B cell (primary cell): Measurements from ENCODE around the gene LPAR2. TPM values are rescaled to one million over a fixed set of nuclear protein-coding genes. Genes with fewer than 3 reads are reported as not detected.

Source experiments
- ATAC-seq: fragments of 200-7000 bp; cut with Tn5 transposase; one replicate; pipeline ENCODE4 v1.10.0; 2021; ENCODE audit warnings: low read depth, mild to moderate bottlenecking, moderate number of reproducible peaks, moderate library complexity
- CTCF ChIA-PET: fragments of 350-600 bp; sonication (Branson Sonifier 250); formaldehyde crosslinking; loops from one replicate; lab custom pipeline; 2021; ENCODE audit warnings: antibody characterized with exemption, inconsistent platforms; lab: Charles Lee
- POLR2A ChIA-PET: fragments of 350-600 bp; sonication (Branson Sonifier 250); formaldehyde crosslinking; loops from one replicate; lab custom pipeline; 2021; ENCODE audit warnings: antibody characterized with exemption; lab: Charles Lee
- DNase-seq: peaks from one replicate; pipeline ENCODE4 v3.0.0; 2013
- H2AFZ ChIP-seq: 2 replicates; pipeline ENCODE4 v1.6.1; 2012; ENCODE audit warnings: mild to moderate bottlenecking, low read depth, low read length; ENCODE audit not compliant: insufficient read depth, poor library complexity, severe bottlenecking
- H3K27ac ChIP-seq, 2 donors: 1 replicate in 1 of 2; 2 replicates in 1 of 2; pipeline ENCODE4 v1.5.1; 2012 to 2013; ENCODE audit warnings: low read length in 2 of 2, mild to moderate bottlenecking in 2 of 2, moderate library complexity in 1 of 2
- H3K27me3 ChIP-seq, 4 experiments: fragments of 200-600 bp in 1 of 4; sonication (generic) in 1 of 4; replicated peaks in 1 of 4; 1 replicate in 2 of 4; 2 replicates in 2 of 4; pipeline versions ENCODE4 v1.6.1 to v1.7.0; 2013 to 2016; ENCODE audit warnings: low read length in 3 of 4, mild to moderate bottlenecking in 2 of 4, mixed read lengths in 1 of 4, moderate library complexity in 1 of 4; ENCODE audit not compliant: insufficient read depth in 4 of 4, control insufficient read depth in 3 of 4; ENCODE audit errors: control extremely low read depth in 1 of 4
- H3K36me3 ChIP-seq, 2 experiments: replicated peaks in 1 of 2; 1 replicate in 1 of 2; 2 replicates in 1 of 2; pipeline versions ENCODE4 v1.6.1 to v1.7.1; 2013; ENCODE audit warnings: low read length in 1 of 2; ENCODE audit not compliant: insufficient read depth in 2 of 2, control insufficient read depth in 1 of 2; ENCODE audit errors: control extremely low read depth in 1 of 2, extremely low read depth in 1 of 2
- H3K4me1 ChIP-seq, 2 donors: fragments of 200-600 bp in 1 of 2; sonication (generic) in 1 of 2; 1 replicate in 1 of 2; 2 replicates in 1 of 2; pipeline versions ENCODE4 v1.5.1 to v1.6.1; 2013 to 2017; ENCODE audit warnings: low read length in 2 of 2; ENCODE audit not compliant: control insufficient read depth in 2 of 2, insufficient read depth in 2 of 2
- H3K4me2 ChIP-seq: replicated peaks from 2 replicates; pipeline ENCODE3; 2012; ENCODE audit warnings: mild to moderate bottlenecking, low read depth, low read length; ENCODE audit not compliant: poor library complexity, severe bottlenecking
- H3K4me3 ChIP-seq, 5 experiments: fragments of 200-600 bp in 1 of 5; sonication (generic) in 1 of 5; 1 replicate in 3 of 5; 2 replicates in 2 of 5; pipeline versions ENCODE4 v1.5.1 to v1.7.0; 2011 to 2016; ENCODE audit warnings: low read length in 4 of 5, mild to moderate bottlenecking in 4 of 5, low read depth in 2 of 5, control low read depth in 1 of 5, moderate library complexity in 1 of 5; ENCODE audit not compliant: insufficient read depth in 1 of 5; ENCODE audit errors: control extremely low read depth in 1 of 5, extremely low read depth in 1 of 5
- H3K79me2 ChIP-seq: fragments of 200-600 bp; sonication (generic); one replicate; pipeline ENCODE4 v1.6.0; 2016; ENCODE audit warnings: low read length; ENCODE audit not compliant: control insufficient read depth, insufficient read depth
- H3K9ac ChIP-seq: fragments of 200-600 bp; sonication (generic); 2 replicates; pipeline ENCODE4 v1.6.1; 2017; ENCODE audit warnings: mild to moderate bottlenecking, low read length, moderate library complexity
- H3K9me3 ChIP-seq, 3 donors: one replicate each; pipeline versions ENCODE4 v1.6.1 to v1.7.1; 2013; ENCODE audit warnings: low read length in 2 of 3; ENCODE audit not compliant: control insufficient read depth in 2 of 3, insufficient read depth in 1 of 3; ENCODE audit errors: control extremely low read depth in 1 of 3
- H4K20me1 ChIP-seq: 2 replicates; pipeline ENCODE4 v1.6.0; 2012; ENCODE audit warnings: mild to moderate bottlenecking, low read length; ENCODE audit not compliant: insufficient read depth, control insufficient read depth, poor library complexity, severe bottlenecking
- H3K27ac Mint-ChIP-seq: one replicate; pipeline ENCODE4 v1.8.0; 2021; ENCODE audit warnings: mixed read lengths
- H3K27me3 Mint-ChIP-seq: one replicate; pipeline ENCODE4 v1.8.0; 2021; ENCODE audit warnings: mixed read lengths
- H3K4me1 Mint-ChIP-seq: one replicate; pipeline ENCODE4 v1.8.0; 2021; ENCODE audit warnings: mixed read lengths
- H3K4me3 Mint-ChIP-seq: one replicate; pipeline ENCODE4 v1.8.0; 2021; ENCODE audit warnings: mixed read lengths
- H3K9me3 Mint-ChIP-seq: one replicate; pipeline ENCODE4 v1.8.0; 2022; ENCODE audit warnings: mixed read lengths; ENCODE audit not compliant: insufficient read depth
- CTCF ChIP-seq: fragments of 200-600 bp; IDR thresholded peaks from one replicate; pipeline ENCODE4 v1.8.0; 2022; ENCODE audit warnings: antibody characterized with exemption, mild to moderate bottlenecking
- EZH2 ChIP-seq: IDR thresholded peaks from 2 replicates; pipeline ENCODE4 v1.6.1; 2012; ENCODE audit warnings: borderline replicate concordance, low read depth, mild to moderate bottlenecking, moderate library complexity, low read length; ENCODE audit not compliant: insufficient read depth, poor library complexity, severe bottlenecking
- WGBS: methylation state at CpG from one replicate; pipeline ENCODE4 v1.1.5; 2013; ENCODE audit warnings: missing lambda C conversion rate; ENCODE audit not compliant: insufficient coverage; 5-methylcytosine and 5-hydroxymethylcytosine counted together
- intact Hi-C: fragments of 100-400 bp; cut with micrococcal nuclease; formaldehyde crosslinking; loops from one replicate; pipeline ENCODE4 v1.10.0; 2022
- polyA plus RNA-seq: library from polyadenylated mRNA; depleted of rRNA; stranded (reverse); fragments of >200 nt; gene quantifications from 2 replicates; pipeline ENCODE4 v1.2.3, GENCODE V29; 2012
- total RNA-seq, 2 donors: library from RNA; stranded (reverse); fragments of 120-200 nt in 1 of 2; gene quantifications; 1 replicate in 1 of 2; 2 replicates in 1 of 2; pipeline versions ENCODE4 v1.2.3 to v1.2.4, GENCODE V29; 2013 to 2022

Gene LPAR2
- total and polyA plus RNA-seq, 2 donors (not counting 1 experiment from before 2014, with no cell fraction given), result 27.1 to 37.2 TPM

GRCh38 chr19:19581391-19581790, 46.6 kb downstream of the LPAR2 start:
- no peak overlapping the region for H3K4me2 ChIP-seq
- no peaks in the 10 kb centered on the region for H3K9me3 Mint-ChIP-seq
- H3K27me3 Mint-ChIP-seq, result no peaks in the 10 kb centered on the region
- no peaks in the 10 kb centered on the region for H3K27me3 ChIP-seq
- no peaks in the 10 kb centered on the region for H3K79me2 ChIP-seq
- no peak overlapping the region for H3K27ac ChIP-seq
- WGBS, result 98% methylated on average over 13 of the region's 13 CpGs
- no peak overlapping the region for H2AFZ ChIP-seq
- no peak overlapping the region for H3K4me3 ChIP-seq
- H4K20me1 ChIP-seq, result no peaks in the 10 kb centered on the region
- no peak overlapping the region for H3K27ac Mint-ChIP-seq
- CTCF ChIA-PET, result no interaction called here
- DNase-seq (no peak), ATAC-seq (no peak)
- TF ChIP-seq CTCF (no peak), EZH2 (no peak)
- no peaks in the 10 kb centered on the region for H3K36me3 ChIP-seq
- POLR2A ChIA-PET, result no interaction called here
- H3K9ac ChIP-seq, result no peak overlapping the region
- H3K9me3 ChIP-seq, result no peaks in the 10 kb centered on the region
- H3K4me3 Mint-ChIP-seq, result no peak overlapping the region
- no peaks in the 10 kb centered on the region for H3K4me1 ChIP-seq
- H3K4me1 Mint-ChIP-seq, result no peaks in the 10 kb centered on the region
- intact Hi-C loops, result no loop called here

GRCh38 chr19:19580418-19580817, 47.6 kb downstream of the LPAR2 start:
- no peaks in the 10 kb centered on the region for H3K27me3 Mint-ChIP-seq
- no peak for ATAC-seq
- Histone ChIP-seq H3K9ac (no peak overlapping the region), H3K36me3 (no peaks in the 10 kb centered on the region), H3K9me3 (no peaks in the 10 kb centered on the region), H3K79me2 (no peaks in the 10 kb centered on the region), H3K4me2 (no peak overlapping the region), H3K4me3 (no peak overlapping the region), H3K4me1 (no peaks in the 10 kb centered on the region), H4K20me1 (no peaks in the 10 kb centered on the region), H2AFZ (no peak overlapping the region), H3K27ac (no peak overlapping the region), H3K27me3 (no peaks in the 10 kb centered on the region)
- no peaks in the 10 kb centered on the region for H3K4me1 Mint-ChIP-seq
- no peaks in the 10 kb centered on the region for H3K9me3 Mint-ChIP-seq
- no peak overlapping the region for H3K4me3 Mint-ChIP-seq
- intact Hi-C loops, result no loop called here
- ChIA-PET CTCF (no interaction called here), POLR2A (no interaction called here)
- WGBS, result 92% methylated on average over 4 of the region's 4 CpGs
- DNase-seq, result no peak
- H3K27ac Mint-ChIP-seq, result no peak overlapping the region
- TF ChIP-seq EZH2 (no peak), CTCF (no peak)
